K562 (cell line): ENCODE results near the gene ZNF800. TPM values are rescaled to one million over a fixed set of nuclear protein-coding genes. Genes with fewer than 3 reads are reported as not detected.

Experiments
- BMI1 ChIP-seq: fragments of 150-350 bp; IDR thresholded peaks from 2 replicates; pipeline ENCODE4 v1.6.1; 2014; ENCODE audit warnings: low read length
- CBFA2T3 ChIP-seq: fragments of 450-650 bp; IDR thresholded peaks from 2 replicates; pipeline ENCODE4 v1.6.1; 2017
- EGR1 ChIP-seq: fragments of 450-650 bp; conservative IDR thresholded peaks from 2 replicates; pipeline ENCODE4 v1.6.1; 2017; ENCODE audit warnings: mild to moderate bottlenecking
- EP400 ChIP-seq: fragments of 450-650 bp; IDR thresholded peaks from 2 replicates; pipeline ENCODE4 v1.6.1; 2017; ENCODE audit warnings: antibody characterized with exemption, mild to moderate bottlenecking, moderate library complexity
- ETS1 ChIP-seq: conservative IDR thresholded peaks from 2 replicates; pipeline ENCODE4 v1.6.1; 2011; ENCODE audit warnings: low read depth, mild to moderate bottlenecking, low read length; ENCODE audit not compliant: control insufficient read depth
- GABPA ChIP-seq: fragments of 200-800 bp; sonication (Bioruptor generic); conservative IDR thresholded peaks from 2 replicates; pipeline ENCODE4 v1.6.1; 2016; ENCODE audit warnings: low read depth, missing genetic modification characterization, missing compliant biosample characterization
- HNRNPUL1 ChIP-seq: fragments of 200-400 bp; formaldehyde crosslinking; IDR thresholded peaks from 2 replicates; pipeline ENCODE4 v1.6.1; 2017; ENCODE audit warnings: low read length
- HSF4 ChIP-seq: fragments of 250-450 bp; sonication (Bioruptor Pico); IDR thresholded peaks from 2 replicates; pipeline ENCODE4 v2.1.2; 2022; ENCODE audit warnings: mild to moderate bottlenecking, moderate library complexity, borderline replicate concordance
- LCOR ChIP-seq: sonication (generic); formaldehyde crosslinking; IDR thresholded peaks from 2 replicates; pipeline ENCODE4 v1.8.0; 2022; ENCODE audit warnings: mild to moderate bottlenecking, missing genetic modification reagents
- MAFF ChIP-seq: IDR thresholded peaks from 2 replicates; pipeline ENCODE4 v1.6.1; 2012; ENCODE audit warnings: low read length, improper control_type of control experiment
- MLLT1 ChIP-seq, 2 experiments: fragments of 450-650 bp; IDR thresholded peaks; 2 replicates each; pipeline ENCODE4 v1.6.1; 2016
- NR2C1 ChIP-seq, 2 experiments: fragments of 450-650 bp; IDR thresholded peaks; 2 replicates each; pipeline ENCODE4 v1.6.1; 2017; ENCODE audit warnings: mild to moderate bottlenecking in 2 of 2, antibody characterized with exemption in 1 of 2, inconsistent platforms in 1 of 2, missing compliant biosample characterization in 1 of 2, missing genetic modification characterization in 1 of 2
- NRF1 ChIP-seq, 2 experiments: fragments of 450-650 bp; IDR thresholded peaks in 1 of 2; conservative IDR thresholded peaks in 1 of 2; 2 replicates each; pipeline ENCODE4 v1.6.1; 2014; ENCODE audit warnings: mild to moderate bottlenecking in 2 of 2
- SUPT5H ChIP-seq: fragments of 450-650 bp; IDR thresholded peaks from 2 replicates; pipeline ENCODE4 v1.6.1; 2016
- TBL1XR1 ChIP-seq, 2 experiments: IDR thresholded peaks; 2 replicates each; pipeline ENCODE4 v1.6.1; 2012; ENCODE audit warnings: improper control_type of control experiment in 2 of 2, low read length in 2 of 2, mild to moderate bottlenecking in 1 of 2
- TBP ChIP-seq: optimal IDR thresholded peaks from 2 replicates; pipeline ENCODE3; 2011; ENCODE audit warnings: low read depth, low read length, improper control_type of control experiment
- ZBTB8A ChIP-seq: fragments of 450-650 bp; IDR thresholded peaks from 2 replicates; pipeline ENCODE4 v1.6.1; 2018; ENCODE audit warnings: mild to moderate bottlenecking, moderate library complexity; ENCODE audit not compliant: partially characterized antibody
- ZC3H8 ChIP-seq: fragments of 450-650 bp; IDR thresholded peaks from 2 replicates; pipeline ENCODE4 v1.6.1; 2017
- ZNF133 ChIP-seq: fragments of 250-450 bp; sonication (Bioruptor Pico); IDR thresholded peaks from 2 replicates; pipeline ENCODE4 v1.4.0; 2020; ENCODE audit warnings: mild to moderate bottlenecking
- ZNF444 ChIP-seq: fragments of 250-450 bp; sonication (Bioruptor Pico); IDR thresholded peaks from 2 replicates; pipeline ENCODE4 v1.4.0; 2020; ENCODE audit warnings: mild to moderate bottlenecking, moderate library complexity
- ZSCAN29 ChIP-seq: fragments of 450-650 bp; IDR thresholded peaks from 2 replicates; pipeline ENCODE4 v1.6.1; 2017
- polyA plus RNA-seq, 8 experiments: library from polyadenylated mRNA; depleted of rRNA in 4 of 8; stranded (reverse) in 5 of 8; unstranded in 3 of 8; fragments of >200 nt; fragmentation: Nextera tagmentation in 2 of 8; fragmentation: Illumina TruSeq in 1 of 8; extraction: Ambion mirVana in 2 of 8; extraction: Trizol in 1 of 8; gene quantifications; 2 replicates each; pipeline versions ENCODE4 v1.2.1 to v1.2.3, GENCODE V29; 2011 to 2014; ENCODE audit warnings: inconsistent platforms in 1 of 8, missing spikeins in 1 of 8
- total RNA-seq, 7 experiments: library from RNA; depleted of rRNA in 6 of 7; stranded (reverse); fragments of >200 nt in 6 of 7; fragmentation: Illumina TruSeq in 2 of 7; extraction: Trizol in 2 of 7; gene quantifications; 2 replicates each; pipeline versions ENCODE4 v1.2.1 to v1.2.3, GENCODE V29; 2011 to 2021; ENCODE audit warnings: low replicate concordance in 1 of 7
- TF ChIP-seq, protein P1 (sequence below): fragments of 250-450 bp; sonication (Bioruptor Pico); IDR thresholded peaks from 2 replicates; pipeline ENCODE4 v1.5.0; 2020; ENCODE audit warnings: mild to moderate bottlenecking
- TF ChIP-seq, protein P2 (sequence below): fragments of 250-450 bp; sonication (Bioruptor Pico); IDR thresholded peaks from 2 replicates; pipeline ENCODE4 v1.5.0; 2021
- TF ChIP-seq, protein P3 (sequence below): fragments of 250-450 bp; sonication (Bioruptor Pico); IDR thresholded peaks from 2 replicates; pipeline ENCODE4 v1.8.0; 2022; ENCODE audit warnings: inconsistent platforms

ZNF800 gene
- total and polyA plus RNA-seq, 9 of the 15 experiments (the other 6 are each of a cell fraction or from before 2014, with no cell fraction given): 7.5 to 58.3 (median 33.4) TPM

DNA sequence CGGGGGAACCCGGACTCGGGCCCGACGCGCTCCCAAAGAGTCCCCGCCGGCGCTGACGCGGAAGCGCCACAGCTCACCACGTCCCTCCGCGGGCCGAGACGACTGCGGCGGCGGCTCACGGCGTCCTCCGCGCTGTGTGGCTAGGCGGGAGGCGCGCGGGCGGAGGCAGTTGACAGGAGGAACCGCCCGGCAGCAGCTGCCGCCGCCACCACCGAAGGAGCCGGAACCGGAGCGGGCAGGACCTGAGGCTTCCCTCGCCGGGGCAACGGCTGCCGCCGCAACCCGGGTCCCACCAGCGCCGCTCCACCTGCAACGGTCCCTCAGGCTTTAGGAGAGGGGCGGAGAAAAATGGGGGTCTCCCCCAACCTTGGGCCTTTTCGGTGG is 334 bp downstream of the ZNF800 start (continued):
- TF ChIP-seq, protein P1, sequence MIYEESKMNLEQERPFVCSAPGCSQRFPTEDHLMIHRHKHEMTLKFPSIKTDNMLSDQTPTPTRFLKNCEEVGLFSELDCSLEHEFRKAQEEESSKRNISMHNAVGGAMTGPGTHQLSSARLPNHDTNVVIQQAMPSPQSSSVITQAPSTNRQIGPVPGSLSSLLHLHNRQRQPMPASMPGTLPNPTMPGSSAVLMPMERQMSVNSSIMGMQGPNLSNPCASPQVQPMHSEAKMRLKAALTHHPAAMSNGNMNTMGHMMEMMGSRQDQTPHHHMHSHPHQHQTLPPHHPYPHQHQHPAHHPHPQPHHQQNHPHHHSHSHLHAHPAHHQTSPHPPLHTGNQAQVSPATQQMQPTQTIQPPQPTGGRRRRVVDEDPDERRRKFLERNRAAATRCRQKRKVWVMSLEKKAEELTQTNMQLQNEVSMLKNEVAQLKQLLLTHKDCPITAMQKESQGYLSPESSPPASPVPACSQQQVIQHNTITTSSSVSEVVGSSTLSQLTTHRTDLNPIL (CRISPR knock-in tag): no peak
- TF ChIP-seq MAFF: no peak
- TF ChIP-seq NRF1 (conservative IDR thresholded peaks at IDR 0.05 in 1 of 2, IDR thresholded peaks at IDR 0.05 in 1 of 2): no peak
- no peak for TF ChIP-seq ZNF133 (CRISPR knock-in tag)
- no peak for TF ChIP-seq ETS1
- no peak; the same call in 1 of the 2 replicates for TF ChIP-seq ZSCAN29
- TF ChIP-seq, protein P2, sequence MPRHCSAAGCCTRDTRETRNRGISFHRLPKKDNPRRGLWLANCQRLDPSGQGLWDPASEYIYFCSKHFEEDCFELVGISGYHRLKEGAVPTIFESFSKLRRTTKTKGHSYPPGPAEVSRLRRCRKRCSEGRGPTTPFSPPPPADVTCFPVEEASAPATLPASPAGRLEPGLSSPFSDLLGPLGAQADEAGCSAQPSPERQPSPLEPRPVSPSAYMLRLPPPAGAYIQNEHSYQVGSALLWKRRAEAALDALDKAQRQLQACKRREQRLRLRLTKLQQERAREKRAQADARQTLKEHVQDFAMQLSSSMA (CRISPR knock-in tag): peak; percentile 67; the same call in 1 of the 2 replicates
- no peak for TF ChIP-seq EGR1
- no peak for TF ChIP-seq GABPA (tag)
- no peak for TF ChIP-seq ZC3H8
- TF ChIP-seq BMI1: no peak
- no peak for TF ChIP-seq CBFA2T3
- TF ChIP-seq EP400: peak; percentile 23; the same call in 1 of the 2 replicates
- TF ChIP-seq SUPT5H: no peak
- no peak for TF ChIP-seq HNRNPUL1
- TF ChIP-seq TBL1XR1 (IDR thresholded peaks at IDR 0.05; ENCODE audit: low read length in 2 of 2): no peak
- TF ChIP-seq TBP: no peak
- no peak for TF ChIP-seq NR2C1 (IDR thresholded peaks at IDR 0.05)
- no peak for TF ChIP-seq NR2C1 (tag; IDR thresholded peaks at IDR 0.05)
- TF ChIP-seq LCOR (CRISPR knock-in tag): no peak; the same call in none of the 2 replicates
- no peak for TF ChIP-seq HSF4 (CRISPR knock-in tag)
- peak; percentile 74 to 87 for TF ChIP-seq MLLT1 (IDR thresholded peaks at IDR 0.05)
- TF ChIP-seq ZNF444 (CRISPR knock-in tag): no peak
- no peak for TF ChIP-seq ZBTB8A
- TF ChIP-seq, protein P3, sequence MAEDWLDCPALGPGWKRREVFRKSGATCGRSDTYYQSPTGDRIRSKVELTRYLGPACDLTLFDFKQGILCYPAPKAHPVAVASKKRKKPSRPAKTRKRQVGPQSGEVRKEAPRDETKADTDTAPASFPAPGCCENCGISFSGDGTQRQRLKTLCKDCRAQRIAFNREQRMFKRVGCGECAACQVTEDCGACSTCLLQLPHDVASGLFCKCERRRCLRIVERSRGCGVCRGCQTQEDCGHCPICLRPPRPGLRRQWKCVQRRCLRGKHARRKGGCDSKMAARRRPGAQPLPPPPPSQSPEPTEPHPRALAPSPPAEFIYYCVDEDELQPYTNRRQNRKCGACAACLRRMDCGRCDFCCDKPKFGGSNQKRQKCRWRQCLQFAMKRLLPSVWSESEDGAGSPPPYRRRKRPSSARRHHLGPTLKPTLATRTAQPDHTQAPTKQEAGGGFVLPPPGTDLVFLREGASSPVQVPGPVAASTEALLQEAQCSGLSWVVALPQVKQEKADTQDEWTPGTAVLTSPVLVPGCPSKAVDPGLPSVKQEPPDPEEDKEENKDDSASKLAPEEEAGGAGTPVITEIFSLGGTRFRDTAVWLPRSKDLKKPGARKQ: no peak
